ENCODE data around the gene TMEM128. TPM values are rescaled to one million over a fixed set of nuclear protein-coding genes. Genes with fewer than 3 reads are reported as not detected.

Gene TMEM128
- total RNA-seq, 1 experiment from 2014 or later = 10.1 TPM

DNA sequence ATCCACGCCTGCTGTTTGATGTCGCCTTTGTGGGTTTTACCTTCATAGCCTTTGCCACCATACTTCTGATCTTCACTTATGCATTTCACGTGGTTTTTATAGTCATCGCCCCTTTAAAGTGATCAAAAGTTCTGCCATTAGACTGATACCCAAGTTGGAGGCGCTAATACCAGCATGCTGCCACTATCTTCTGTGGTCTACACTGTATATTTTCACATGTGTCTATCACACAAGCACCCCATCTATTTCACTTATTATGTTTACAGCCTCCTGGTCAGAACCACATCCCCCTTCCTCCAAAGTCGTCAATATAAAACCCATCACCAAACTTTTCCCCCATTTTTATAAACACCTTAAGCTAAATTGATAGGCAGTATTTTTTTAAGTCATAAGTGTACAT lies 33.8 kb upstream of the TMEM128 start:
- Histone ChIP-seq H3K4me2 (ENCODE audit: low read length) (no peak overlapping the region), H3K36me3 (ENCODE audit: low read depth, low read length) (peaks cover 79% of the 10 kb centered on the region), H3F3A (ENCODE audit: low read length, unreplicated experiment) (no peaks in the 10 kb centered on the region), H3K9me2 (replicated peaks; ENCODE audit: low read length) (no peaks in the 10 kb centered on the region), H4K20me1 (ENCODE audit: low read length) (0 out of 2 replicates have a peak, but pooled peaks cover 13% of the 10 kb centered on the region), H3K4me1 (ENCODE audit: insufficient read depth, low read length) (peaks cover 11% of the 10 kb centered on the region), H3K79me2 (ENCODE audit: low read length) (peaks cover 33% of the 10 kb centered on the region), H3K9ac (ENCODE audit: low read length) (no peak overlapping the region), H3K4me3 (ENCODE audit: low read length) (no peak overlapping the region), H3K27ac (ENCODE audit: low read length) (no peak overlapping the region), H3K9me3 (ENCODE audit: low read length) (no peaks in the 10 kb centered on the region), H3K27me3 (ENCODE audit: low read length) (no peaks in the 10 kb centered on the region), H2AFZ (ENCODE audit: low read length) (no peak overlapping the region)
- POLR2A ChIA-PET (ENCODE audit: unreplicated experiment) = no interaction called here
- intact Hi-C loops (cut with micrococcal nuclease) = no loop called here
- no TSS peak for BruUV-seq (replicated peaks)
- TF ChIP-seq EZH2phosphoT487 (IDR thresholded peaks at IDR 0.05; ENCODE audit: borderline replicate concordance, low read length) (no peak), EZH2 (IDR thresholded peaks at IDR 0.05; ENCODE audit: low read length, unreplicated experiment) (no peak), CTCF (conservative IDR thresholded peaks at IDR 0.05; ENCODE audit: low read depth, low read length) (no peak)
- DNase-seq (no peak), ATAC-seq (no peak)
- CTCF ChIA-PET = no interaction called here

DNA sequence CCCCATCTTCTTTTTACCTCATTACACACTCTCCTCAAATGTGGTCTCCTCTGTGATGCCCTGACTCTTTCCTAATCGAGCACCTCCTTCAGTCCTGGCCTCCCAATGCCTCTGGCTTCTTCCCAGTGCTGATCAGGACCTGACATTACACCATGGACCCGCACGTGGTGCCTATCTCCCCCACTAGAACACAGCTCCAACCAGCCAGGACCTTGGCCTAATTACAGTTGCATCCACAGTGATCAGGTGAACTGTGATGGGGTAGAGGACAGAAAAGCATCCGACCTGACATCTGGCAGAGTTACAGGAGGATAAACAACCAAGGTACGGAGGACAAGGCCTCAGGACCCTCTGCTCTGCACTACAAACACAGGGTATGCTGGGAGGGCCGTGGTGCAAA lies 29.5 kb upstream of the TMEM128 start:
- Histone ChIP-seq H3K4me3 (ENCODE audit: low read length) (no peak overlapping the region), H3K9me3 (ENCODE audit: low read length) (no peaks in the 10 kb centered on the region), H2AFZ (ENCODE audit: low read length) (no peak overlapping the region), H3K27me3 (ENCODE audit: low read length) (no peaks in the 10 kb centered on the region), H3K4me2 (ENCODE audit: low read length) (no peak overlapping the region), H3K4me1 (ENCODE audit: insufficient read depth, low read length) (no peaks in the 10 kb centered on the region), H3F3A (ENCODE audit: low read length, unreplicated experiment) (no peaks in the 10 kb centered on the region), H3K9ac (ENCODE audit: low read length) (no peak overlapping the region), H3K9me2 (replicated peaks; ENCODE audit: low read length) (no peaks in the 10 kb centered on the region), H3K79me2 (ENCODE audit: low read length) (no peaks in the 10 kb centered on the region), H4K20me1 (ENCODE audit: low read length) (no peaks in the 10 kb centered on the region), H3K27ac (ENCODE audit: low read length) (no peak overlapping the region), H3K36me3 (ENCODE audit: low read depth, low read length) (peaks cover 52% of the 10 kb centered on the region)
- ATAC-seq (no peak), DNase-seq (no peak)
- no peak for TF ChIP-seq EZH2phosphoT487 (IDR thresholded peaks at IDR 0.05; ENCODE audit: borderline replicate concordance, low read length)
- TF ChIP-seq CTCF (conservative IDR thresholded peaks at IDR 0.05; ENCODE audit: low read depth, low read length) = no peak
- TF ChIP-seq EZH2 (IDR thresholded peaks at IDR 0.05; ENCODE audit: low read length, unreplicated experiment) = no peak
- ChIA-PET CTCF (no interaction called here), POLR2A (ENCODE audit: unreplicated experiment) (no interaction called here)
- intact Hi-C loops (cut with micrococcal nuclease) = no loop called here
- BruUV-seq (replicated peaks) = no TSS peak

GRCh38 chr4:4274226-4274625 lies 26.2 kb upstream of the TMEM128 start:
- Histone ChIP-seq H2AFZ (ENCODE audit: low read length) (no peak overlapping the region), H3K4me1 (ENCODE audit: insufficient read depth, low read length) (peaks cover 10% of the 10 kb centered on the region; the same call in 1 of the 2 replicates), H3K27ac (ENCODE audit: low read length) (no peak overlapping the region), H3K36me3 (ENCODE audit: low read depth, low read length) (peaks cover 38% of the 10 kb centered on the region), H3K9me2 (replicated peaks; ENCODE audit: low read length) (no peaks in the 10 kb centered on the region), H3K9me3 (ENCODE audit: low read length) (no peaks in the 10 kb centered on the region), H3K4me3 (ENCODE audit: low read length) (no peak overlapping the region), H3F3A (ENCODE audit: low read length, unreplicated experiment) (no peaks in the 10 kb centered on the region), H4K20me1 (ENCODE audit: low read length) (no peaks in the 10 kb centered on the region), H3K79me2 (ENCODE audit: low read length) (no peaks in the 10 kb centered on the region), H3K9ac (ENCODE audit: low read length) (no peak overlapping the region), H3K27me3 (ENCODE audit: low read length) (no peaks in the 10 kb centered on the region), H3K4me2 (ENCODE audit: low read length) (no peak overlapping the region)
- no TSS peak for BruUV-seq (replicated peaks)
- TF ChIP-seq CTCF (conservative IDR thresholded peaks at IDR 0.05; ENCODE audit: low read depth, low read length) (no peak), EZH2 (IDR thresholded peaks at IDR 0.05; ENCODE audit: low read length, unreplicated experiment) (no peak), EZH2phosphoT487 (IDR thresholded peaks at IDR 0.05; ENCODE audit: borderline replicate concordance, low read length) (no peak)
- DNase-seq (no peak), ATAC-seq (no peak)
- POLR2A ChIA-PET (ENCODE audit: unreplicated experiment) = no interaction called here
- intact Hi-C loops (cut with micrococcal nuclease) = no loop called here
- CTCF ChIA-PET = no interaction called here

All from PC-3 (cell line).